Kidney (tissue), 14 donors: ENCODE results near the gene PLCB4. TPM values are rescaled to one million over a fixed set of nuclear protein-coding genes. Genes with fewer than 3 reads are reported as not detected.

Experiments
- DNase-seq, 5 donors: peaks; one replicate each; pipeline ENCODE4 v3.0.0-alpha.2; 2013 to 2020
- FAIRE-seq: peaks from 2 replicates; lab custom pipeline; 2012; peaks lifted over from hg19 to GRCh38; lab: Jason Lieb, UNC
- H3K27ac ChIP-seq, 2 donors: one replicate each; pipeline ENCODE4 v1.7.0; 2013; ENCODE audit warnings: low read depth in 2 of 2, low read length in 2 of 2, inconsistent platforms in 1 of 2
- H3K27me3 ChIP-seq: one replicate; pipeline ENCODE4 v1.7.1; 2013; ENCODE audit warnings: low read length, inconsistent platforms; ENCODE audit not compliant: control insufficient read depth, insufficient read depth
- H3K36me3 ChIP-seq, 3 donors: one replicate each; pipeline versions ENCODE4 v1.7.0 to v1.7.1; 2013; ENCODE audit warnings: low read length in 3 of 3, control low read depth in 1 of 3, inconsistent platforms in 1 of 3; ENCODE audit not compliant: insufficient read depth in 3 of 3, control insufficient read depth in 2 of 3
- H3K4me1 ChIP-seq, 3 donors: one replicate each; pipeline versions ENCODE4 v1.7.0 to v1.7.1; 2013; ENCODE audit warnings: low read length in 3 of 3, inconsistent platforms in 1 of 3, low read depth in 1 of 3; ENCODE audit not compliant: control insufficient read depth in 2 of 3, insufficient read depth in 2 of 3
- H3K4me3 ChIP-seq, 3 donors: one replicate each; pipeline versions ENCODE4 v1.7.0 to v1.8.1; 2013; ENCODE audit warnings: low read length in 3 of 3, control low read depth in 1 of 3, inconsistent platforms in 1 of 3
- H3K9ac ChIP-seq, 3 donors: one replicate each; pipeline versions ENCODE4 v1.7.0 to v1.7.1; 2013; ENCODE audit warnings: low read length in 3 of 3, control low read depth in 1 of 3, inconsistent platforms in 1 of 3
- H3K9me3 ChIP-seq, 3 donors: one replicate each; pipeline versions ENCODE4 v1.7.0 to v1.7.1; 2013; ENCODE audit warnings: low read length in 3 of 3, control low read depth in 1 of 3, inconsistent platforms in 1 of 3; ENCODE audit not compliant: control insufficient read depth in 2 of 3, insufficient read depth in 1 of 3
- intact Hi-C: fragments of 100-400 bp; cut with DNase I; formaldehyde crosslinking; loops from one replicate; pipeline ENCODE4 v1.11.1; 2022
- polyA plus RNA-seq: library from polyadenylated mRNA; stranded (reverse); fragments of 350-450 nt; fragmentation: Illumina TruSeq; extraction: RNeasy Lipid Tissue Mini Kit (QIAGEN cat#74804); gene quantifications from one replicate; pipeline ENCODE4 v1.2.3, GENCODE V29; 2014; ENCODE audit warnings: low read depth, low replicate concordance; ENCODE audit not compliant: insufficient read depth
- total RNA-seq: library from RNA; stranded (reverse); fragmentation: NEBNext Ultra II Directional; extraction: Animal tissue kit (Norgen Biotek cat#: 25700); gene quantifications from one replicate; pipeline ENCODE4 v1.2.1, GENCODE V29; 2021
- TF ChIP-seq, protein P1 (sequence below): IDR thresholded peaks from 3 replicates; pipeline ENCODE4 v1.5.1; 2012; ENCODE audit warnings: mild to moderate bottlenecking, moderate library complexity, borderline replicate concordance; ENCODE audit not compliant: insufficient read depth; ENCODE audit errors: extremely low read depth
- donor health status: control.
- donor health status: control.
- donor health status: control.
- donor health status: control.
- donor health status: control.
- donor health status: DM: yes; HTN: yes; CAD: no.
- donor health status: Normal renal cell carcinoma (clear cell type).

The PLCB4 gene
- total and polyA plus RNA-seq, 2 donors from 2014 or later = 2.8 to 17.7 TPM

GRCh38 chr20:9367328-9367727 lies 298.4 kb downstream of the PLCB4 start:
- FAIRE-seq (no peak), DNase-seq (no peak)
- Histone ChIP-seq H3K27ac (no peak overlapping the region), H3K27me3 (no peaks in the 10 kb centered on the region), H3K9me3 (no peaks in the 10 kb centered on the region), H3K4me3 (no peak overlapping the region), H3K36me3 (no peaks in the 10 kb centered on the region), H3K9ac (no peak overlapping the region), H3K4me1 (no peaks in the 10 kb centered on the region)
- TF ChIP-seq, protein P1, sequence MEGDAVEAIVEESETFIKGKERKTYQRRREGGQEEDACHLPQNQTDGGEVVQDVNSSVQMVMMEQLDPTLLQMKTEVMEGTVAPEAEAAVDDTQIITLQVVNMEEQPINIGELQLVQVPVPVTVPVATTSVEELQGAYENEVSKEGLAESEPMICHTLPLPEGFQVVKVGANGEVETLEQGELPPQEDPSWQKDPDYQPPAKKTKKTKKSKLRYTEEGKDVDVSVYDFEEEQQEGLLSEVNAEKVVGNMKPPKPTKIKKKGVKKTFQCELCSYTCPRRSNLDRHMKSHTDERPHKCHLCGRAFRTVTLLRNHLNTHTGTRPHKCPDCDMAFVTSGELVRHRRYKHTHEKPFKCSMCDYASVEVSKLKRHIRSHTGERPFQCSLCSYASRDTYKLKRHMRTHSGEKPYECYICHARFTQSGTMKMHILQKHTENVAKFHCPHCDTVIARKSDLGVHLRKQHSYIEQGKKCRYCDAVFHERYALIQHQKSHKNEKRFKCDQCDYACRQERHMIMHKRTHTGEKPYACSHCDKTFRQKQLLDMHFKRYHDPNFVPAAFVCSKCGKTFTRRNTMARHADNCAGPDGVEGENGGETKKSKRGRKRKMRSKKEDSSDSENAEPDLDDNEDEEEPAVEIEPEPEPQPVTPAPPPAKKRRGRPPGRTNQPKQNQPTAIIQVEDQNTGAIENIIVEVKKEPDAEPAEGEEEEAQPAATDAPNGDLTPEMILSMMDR = no peak
- intact Hi-C loops = loop anchor here (10.0 kb wide), 1 partner anchor 583 kb away; no protein-coding TSS in a partner anchor

- no peak for DNase-seq
- TF ChIP-seq, protein P1 = no peak
- Histone ChIP-seq H3K27ac (no peak overlapping the region), H3K36me3 (no peaks in the 10 kb centered on the region), H3K4me1 (no peaks in the 10 kb centered on the region), H3K4me3 (no peak overlapping the region), H3K27me3 (no peaks in the 10 kb centered on the region), H3K9me3 (no peaks in the 10 kb centered on the region), H3K9ac (no peak overlapping the region)
- intact Hi-C loops = loop anchor here (10.0 kb wide), 1 partner anchor 583 kb away; no protein-coding TSS in a partner anchor
- no peak for FAIRE-seq
These were observed 298.9 kb downstream of the PLCB4 start for GRCh38 chr20:9367746-9368145.

DNA sequence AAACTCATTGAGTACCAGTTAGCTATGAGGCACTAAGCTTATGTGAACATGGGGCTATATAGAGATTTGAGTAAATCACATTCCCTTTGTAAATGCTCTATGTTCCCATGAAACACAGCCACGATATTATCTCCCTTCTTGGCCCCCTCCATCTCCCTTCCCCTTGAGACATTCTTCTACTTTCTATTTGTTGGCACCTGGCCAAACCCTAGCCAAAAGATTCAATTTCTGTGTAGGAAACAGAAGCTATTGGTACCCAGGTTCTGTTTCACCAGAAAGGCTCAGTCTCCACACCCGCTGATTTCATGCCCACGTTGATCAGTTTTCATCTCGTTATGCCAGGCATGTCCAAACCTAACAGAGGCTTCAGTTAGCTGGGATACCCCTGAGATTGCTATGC lies 300.0 kb downstream of the PLCB4 start:
- DNase-seq (no peak), FAIRE-seq (no peak)
- TF ChIP-seq, protein P1 = no peak
- Histone ChIP-seq H3K27me3 (no peaks in the 10 kb centered on the region), H3K9ac (no peak overlapping the region), H3K36me3 (no peaks in the 10 kb centered on the region), H3K27ac (no peak overlapping the region), H3K4me1 (peaks cover 0 to 3% (median 0%) of the 10 kb centered on the region in 3 donors), H3K4me3 (no peak overlapping the region), H3K9me3 (no peaks in the 10 kb centered on the region)
- intact Hi-C loops = loop anchor here (10.0 kb wide), 1 partner anchor 584 kb away; no protein-coding TSS in a partner anchor

DNA sequence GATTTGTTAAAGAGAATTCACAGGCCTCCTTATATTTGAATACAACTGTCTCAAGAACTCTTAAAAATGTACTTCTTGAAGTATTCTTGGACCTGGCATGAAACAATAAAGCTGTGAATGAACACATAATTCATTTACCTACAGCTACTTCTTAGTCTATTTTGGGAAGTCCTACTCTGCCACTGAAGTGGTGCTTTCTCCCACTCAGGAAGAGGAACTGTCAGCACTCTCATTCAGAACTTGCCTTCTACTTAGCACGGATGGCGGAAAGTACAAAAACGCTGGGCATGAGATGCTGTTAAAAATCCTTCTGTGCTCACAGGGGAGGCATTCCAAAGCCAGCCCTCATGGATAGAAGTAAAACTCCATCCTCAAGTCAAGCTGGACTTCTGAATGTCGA lies 300.7 kb downstream of the PLCB4 start:
- Histone ChIP-seq H3K4me3 (no peak overlapping the region), H3K36me3 (no peaks in the 10 kb centered on the region), H3K4me1 (peaks cover 0 to 6% (median 4%) of the 10 kb centered on the region in 3 donors), H3K9me3 (no peaks in the 10 kb centered on the region), H3K9ac (no peak overlapping the region), H3K27ac (no peak overlapping the region), H3K27me3 (no peaks in the 10 kb centered on the region)
- TF ChIP-seq, protein P1 = no peak
- no peak for DNase-seq
- intact Hi-C loops = loop anchor here (10.0 kb wide), 1 partner anchor 585 kb away; no protein-coding TSS in a partner anchor
- no peak for FAIRE-seq
